SU-DHL-6 (cell line): ENCODE measurements around the gene ALOX12.

ENCODE experiments used
- H2AFZ ChIP-seq: fragments of 200-600 bp; sonication (generic); 2 replicates; pipeline ENCODE4 v1.6.1; 2014; ENCODE audit warnings: low read depth, mild to moderate bottlenecking, moderate library complexity, mixed read lengths, antibody characterized with exemption, low read length; ENCODE audit not compliant: severe bottlenecking
- H3F3A ChIP-seq: fragments of 200-600 bp; shearing (Covaris generic); 2 replicates; pipeline ENCODE4 v1.6.0; 2016; ENCODE audit warnings: antibody characterized with exemption, mild to moderate bottlenecking; ENCODE audit not compliant: insufficient read depth
- H3K27ac ChIP-seq: fragments of 200-600 bp; sonication (generic); 2 replicates; pipeline ENCODE4 v1.5.1; 2016; ENCODE audit warnings: low read depth, mild to moderate bottlenecking, low read length, moderate library complexity, mixed read lengths
- H3K27me3 ChIP-seq: fragments of 200-600 bp; sonication (generic), shearing (Covaris generic); 2 replicates; pipeline ENCODE4 v1.6.0; 2014; ENCODE audit warnings: mild to moderate bottlenecking, low read length
- H3K36me3 ChIP-seq: fragments of 200-600 bp; sonication (generic); 2 replicates; pipeline ENCODE4 v1.6.1; 2014; ENCODE audit warnings: mild to moderate bottlenecking, low read length, mixed read lengths
- H3K4me2 ChIP-seq: fragments of 300-600, 200-600 bp; shearing (Covaris generic), sonication (generic); 2 replicates; pipeline ENCODE4 v1.6.0; 2014; ENCODE audit warnings: low read length, low read depth, mild to moderate bottlenecking; ENCODE audit not compliant: poor library complexity, severe bottlenecking
- H3K4me3 ChIP-seq: fragments of 200-600 bp; sonication (generic); 2 replicates; pipeline ENCODE4 v1.5.1; 2014; ENCODE audit warnings: antibody characterized with exemption, low read length, mild to moderate bottlenecking, mixed read lengths; ENCODE audit not compliant: insufficient read depth, poor library complexity, severe bottlenecking
- H3K79me2 ChIP-seq: fragments of 200-600 bp; sonication (generic); 2 replicates; pipeline ENCODE4 v1.6.1; 2014; ENCODE audit warnings: mild to moderate bottlenecking, low read length, moderate library complexity; ENCODE audit not compliant: insufficient read depth
- H3K9ac ChIP-seq: fragments of 200-600 bp; sonication (generic); 2 replicates; pipeline ENCODE4 v1.7.0; 2014; ENCODE audit warnings: mild to moderate bottlenecking, low read length
- H3K9me2 ChIP-seq: fragments of 200-600 bp; sonication (generic); replicated peaks from 2 replicates; pipeline ENCODE4 v1.6.1; 2014; ENCODE audit warnings: low read length; ENCODE audit not compliant: insufficient read depth
- H3K9me3 ChIP-seq: fragments of 200-600 bp; sonication (generic); 2 replicates; pipeline ENCODE4 v1.6.1; 2014; ENCODE audit warnings: low read length, mixed read lengths; ENCODE audit not compliant: insufficient read depth
- H4K20me1 ChIP-seq: fragments of 200-600 bp; sonication (generic); 2 replicates; pipeline ENCODE4 v1.6.1; 2014; ENCODE audit warnings: low read depth, mild to moderate bottlenecking, antibody characterized with exemption, low read length, moderate library complexity, mixed read lengths
- EZH2phosphoT487 ChIP-seq: fragments of 200-600 bp; sonication (generic), shearing (Covaris generic); conservative IDR thresholded peaks from 2 replicates; pipeline ENCODE4 v1.6.1; 2018; ENCODE audit warnings: mild to moderate bottlenecking, antibody characterized with exemption, low read length, moderate library complexity, mixed read lengths
- TF ChIP-seq, protein P1 (sequence below): fragments of 200-600 bp; sonication (generic); IDR thresholded peaks from one replicate; pipeline ENCODE4 v1.5.1; 2017; ENCODE audit warnings: antibody characterized with exemption, mild to moderate bottlenecking, low read length, moderate library complexity; ENCODE audit not compliant: insufficient read depth, poor library complexity, severe bottlenecking

ALOX12 gene

DNA sequence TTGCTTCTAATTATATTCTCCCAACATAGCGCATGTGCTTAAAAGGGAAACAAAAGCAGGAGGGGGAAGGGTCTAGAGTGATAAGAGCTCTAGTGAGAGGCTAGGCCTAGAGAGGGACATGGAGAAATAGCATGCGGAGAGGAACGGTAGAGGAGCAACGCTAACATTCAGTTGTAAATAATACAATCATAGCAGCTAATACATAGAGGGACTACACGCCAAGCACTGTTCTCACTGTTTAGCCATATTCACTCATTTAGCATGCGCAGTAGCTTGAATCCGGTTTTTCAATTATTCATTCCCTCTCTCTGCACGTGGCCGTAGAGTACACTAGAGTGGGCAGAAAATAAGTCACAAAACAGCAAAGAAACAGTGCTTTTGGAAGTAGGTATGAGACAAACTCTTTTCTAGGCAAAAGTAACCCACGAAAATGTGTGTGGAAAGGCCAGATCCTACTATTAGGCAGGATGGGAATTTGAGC, 1.7 kb upstream of the ALOX12 start:
- Histone ChIP-seq H2AFZ (no peak overlapping the region), H3K4me2 (no peak overlapping the region), H3K9me3 (no peaks in the 10 kb centered on the region), H3K27ac (no peak overlapping the region), H3K36me3 (no peaks in the 10 kb centered on the region), H3K9me2 (no peaks in the 10 kb centered on the region), H3K79me2 (no peaks in the 10 kb centered on the region), H3K9ac (no peak overlapping the region), H3F3A (no peaks in the 10 kb centered on the region), H3K4me3 (no peak overlapping the region), H3K27me3 (no peaks in the 10 kb centered on the region), H4K20me1 (no peaks in the 10 kb centered on the region)
- TF ChIP-seq EZH2phosphoT487: no peak
- TF ChIP-seq, protein P1, sequence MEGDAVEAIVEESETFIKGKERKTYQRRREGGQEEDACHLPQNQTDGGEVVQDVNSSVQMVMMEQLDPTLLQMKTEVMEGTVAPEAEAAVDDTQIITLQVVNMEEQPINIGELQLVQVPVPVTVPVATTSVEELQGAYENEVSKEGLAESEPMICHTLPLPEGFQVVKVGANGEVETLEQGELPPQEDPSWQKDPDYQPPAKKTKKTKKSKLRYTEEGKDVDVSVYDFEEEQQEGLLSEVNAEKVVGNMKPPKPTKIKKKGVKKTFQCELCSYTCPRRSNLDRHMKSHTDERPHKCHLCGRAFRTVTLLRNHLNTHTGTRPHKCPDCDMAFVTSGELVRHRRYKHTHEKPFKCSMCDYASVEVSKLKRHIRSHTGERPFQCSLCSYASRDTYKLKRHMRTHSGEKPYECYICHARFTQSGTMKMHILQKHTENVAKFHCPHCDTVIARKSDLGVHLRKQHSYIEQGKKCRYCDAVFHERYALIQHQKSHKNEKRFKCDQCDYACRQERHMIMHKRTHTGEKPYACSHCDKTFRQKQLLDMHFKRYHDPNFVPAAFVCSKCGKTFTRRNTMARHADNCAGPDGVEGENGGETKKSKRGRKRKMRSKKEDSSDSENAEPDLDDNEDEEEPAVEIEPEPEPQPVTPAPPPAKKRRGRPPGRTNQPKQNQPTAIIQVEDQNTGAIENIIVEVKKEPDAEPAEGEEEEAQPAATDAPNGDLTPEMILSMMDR: no peak

DNA sequence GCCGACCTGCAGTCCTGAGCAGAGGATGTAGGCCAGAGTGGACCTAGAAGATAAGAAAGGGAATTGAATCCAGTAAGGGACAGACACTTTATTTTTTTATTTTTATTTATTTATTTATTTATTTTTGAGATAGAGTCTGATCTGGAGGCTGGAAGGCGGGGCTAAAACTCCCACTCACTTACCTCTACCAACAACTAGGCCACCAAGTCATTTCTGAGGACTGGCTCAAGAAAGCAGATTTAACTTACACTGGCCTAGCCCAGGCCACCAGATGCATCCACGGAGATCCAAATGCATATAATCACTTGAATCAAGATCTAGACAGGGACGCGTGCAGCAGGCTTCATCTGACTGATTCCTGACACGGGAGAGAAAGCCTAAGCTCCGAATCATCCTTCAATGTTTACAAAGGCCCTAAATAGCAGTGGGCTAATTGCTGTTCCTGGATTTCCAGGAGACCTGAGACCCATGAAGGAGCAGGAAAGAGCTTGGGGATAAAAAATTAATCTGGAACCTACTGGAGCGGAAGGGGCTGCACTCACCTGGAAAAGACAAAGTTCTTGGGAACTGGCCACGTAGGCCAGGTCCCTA, 1.1 kb upstream of the ALOX12 start:
- H3F3A ChIP-seq: no peaks in the 10 kb centered on the region
- no peak overlapping the region for H3K4me2 ChIP-seq
- no peak overlapping the region for H3K4me3 ChIP-seq
- H3K79me2 ChIP-seq: no peaks in the 10 kb centered on the region
- H4K20me1 ChIP-seq: no peaks in the 10 kb centered on the region
- no peaks in the 10 kb centered on the region for H3K9me2 ChIP-seq
- no peaks in the 10 kb centered on the region for H3K27me3 ChIP-seq
- no peak overlapping the region for H3K9ac ChIP-seq
- H3K36me3 ChIP-seq: no peaks in the 10 kb centered on the region
- H2AFZ ChIP-seq: no peak overlapping the region
- TF ChIP-seq, protein P1: no peak
- no peak for TF ChIP-seq EZH2phosphoT487
- H3K9me3 ChIP-seq: no peaks in the 10 kb centered on the region
- H3K27ac ChIP-seq: no peak overlapping the region

DNA sequence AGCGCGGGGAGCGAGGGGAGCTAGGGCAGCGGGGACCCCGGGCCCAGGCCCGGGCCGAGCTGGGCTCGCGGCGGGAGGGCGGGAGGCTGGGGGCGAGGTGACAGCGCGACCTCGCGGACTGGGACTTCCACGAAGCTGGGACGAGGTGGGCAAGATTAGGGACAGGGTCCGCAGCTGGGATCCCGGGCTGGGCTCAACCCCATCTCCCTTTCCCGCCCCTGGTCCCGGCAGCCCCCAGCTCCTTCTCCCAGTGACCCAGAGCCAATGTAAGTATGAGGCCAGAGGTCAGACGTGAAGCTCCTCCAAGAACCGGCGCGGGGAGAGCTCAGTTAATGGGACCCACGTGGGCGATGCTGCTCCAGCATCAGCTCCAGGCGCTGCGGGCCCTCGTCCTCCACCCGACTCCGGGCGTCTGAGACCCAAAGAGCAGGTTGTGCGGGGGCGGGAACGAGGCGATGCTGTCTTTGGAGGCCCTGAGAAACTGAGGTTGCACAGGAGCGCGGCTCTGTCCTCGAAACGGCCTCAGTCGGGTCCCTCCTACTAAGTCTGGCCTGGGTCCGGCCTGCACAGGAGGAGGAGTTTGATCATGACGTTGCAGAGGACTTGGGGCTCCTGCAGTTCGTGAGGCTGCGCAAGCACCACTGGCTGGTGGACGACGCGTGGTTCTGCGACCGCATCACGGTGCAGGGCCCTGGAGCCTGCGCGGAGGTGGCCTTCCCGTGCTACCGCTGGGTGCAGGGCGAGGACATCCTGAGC, 585 bp downstream of the ALOX12 start:
- Histone ChIP-seq H3K79me2 (no peaks in the 10 kb centered on the region), H3K4me3 (no peak overlapping the region), H3K36me3 (no peaks in the 10 kb centered on the region), H3K9me3 (no peaks in the 10 kb centered on the region), H3K9ac (no peak overlapping the region), H4K20me1 (no peaks in the 10 kb centered on the region), H3K9me2 (no peaks in the 10 kb centered on the region), H3K27ac (no peak overlapping the region), H3K4me2 (no peak overlapping the region), H2AFZ (no peak overlapping the region), H3F3A (no peaks in the 10 kb centered on the region), H3K27me3 (no peaks in the 10 kb centered on the region)
- TF ChIP-seq EZH2phosphoT487: no peak
- TF ChIP-seq, protein P1: no peak
